ENCODE results near the gene NFS1.
"Not testable (repeated sequence)": the region's sequence is repeated elsewhere in the genome, so short reads cannot be mapped to it uniquely, and the experiment has no call there.

Gene NFS1

GRCh38 chr20:35699127-35699956 lies at the start of gene NFS1, which contains the start of gene ROMO1:
TSS of gene NFS1 (minus strand) at chr20:35699352. CDS start at chr20:35699288, 64 bp downstream.
TSS of gene ROMO1 (plus strand) at chr20:35699405. CDS start at chr20:35699633, 228 bp downstream.
- Histone ChIP-seq H3K9me3 (ENCODE audit: control insufficient read depth, insufficient read depth, low read length) (no peaks in the 10 kb centered on the region), H3K9ac (ENCODE audit: low read depth, low read length) (peak within 1 kb of the TSS; percentile 100), H3K36me3 (ENCODE audit: insufficient read depth, low read length) (peaks cover 6% of the 10 kb centered on the region), H3K4me1 (ENCODE audit: insufficient read depth, low read length) (peaks cover 6% of the 10 kb centered on the region)

GRCh38 chr20:35744492-35744841 lies 45.3 kb upstream of the NFS1 start:
- H3K36me3 ChIP-seq (ENCODE audit: insufficient read depth, low read length); H3K9me3 ChIP-seq (ENCODE audit: control insufficient read depth, insufficient read depth, low read length); H3K9ac ChIP-seq (ENCODE audit: low read depth, low read length); H3K4me1 ChIP-seq (ENCODE audit: insufficient read depth, low read length): not testable (repeated sequence)

GRCh38 chr20:35743693-35744491 lies 44.7 kb upstream of the NFS1 start:
- Histone ChIP-seq H3K9ac (ENCODE audit: low read depth, low read length) (peak overlapping the region; percentile 98; the same call in 1 of the 2 replicates), H3K9me3 (ENCODE audit: control insufficient read depth, insufficient read depth, low read length) (no peaks in the 10 kb centered on the region), H3K4me1 (ENCODE audit: insufficient read depth, low read length) (peaks cover 8% of the 10 kb centered on the region; the same call in 1 of the 2 replicates), H3K36me3 (ENCODE audit: insufficient read depth, low read length) (peaks cover 12% of the 10 kb centered on the region)

GRCh38 chr20:35742741-35743523 lies 43.8 kb upstream of the NFS1 start:
- Histone ChIP-seq H3K9me3 (ENCODE audit: control insufficient read depth, insufficient read depth, low read length) (no peaks in the 10 kb centered on the region), H3K4me1 (ENCODE audit: insufficient read depth, low read length) (peaks cover 8% of the 10 kb centered on the region; the same call in 1 of the 2 replicates), H3K9ac (ENCODE audit: low read depth, low read length) (peak overlapping the region; percentile 98), H3K36me3 (ENCODE audit: insufficient read depth, low read length) (peaks cover 21% of the 10 kb centered on the region)

- Histone ChIP-seq H3K9me3 (ENCODE audit: control insufficient read depth, insufficient read depth, low read length) (no peaks in the 10 kb centered on the region), H3K4me1 (ENCODE audit: insufficient read depth, low read length) (peaks cover 8% of the 10 kb centered on the region; the same call in 1 of the 2 replicates)
These were observed 43.0 kb upstream of the NFS1 start, which contains the start of gene RBM39 for GRCh38 chr20:35741892-35742740. TSS of gene RBM39 (minus strand) at chr20:35742260. CDS start at chr20:35740874, 1,386 bp downstream.

GRCh38 chr20:35739294-35740163 lies 40.4 kb upstream of the NFS1 start:
- no peak overlapping the region for H3K9ac ChIP-seq (ENCODE audit: low read depth, low read length)
- peaks cover 8% of the 10 kb centered on the region; the same call in 1 of the 2 replicates for H3K4me1 ChIP-seq (ENCODE audit: insufficient read depth, low read length)
- H3K9me3 ChIP-seq (ENCODE audit: control insufficient read depth, insufficient read depth, low read length) = no peaks in the 10 kb centered on the region
- H3K36me3 ChIP-seq (ENCODE audit: insufficient read depth, low read length) = peaks cover 34% of the 10 kb centered on the region

More at GRCh38 chr20:35741892-35742740, 43.0 kb upstream of the NFS1 start, which contains the start of gene RBM39:
- peaks cover 22% of the 10 kb centered on the region for H3K36me3 ChIP-seq (ENCODE audit: insufficient read depth, low read length)
- peak within 1 kb of the TSS; percentile 98 for H3K9ac ChIP-seq (ENCODE audit: low read depth, low read length)

- Histone ChIP-seq H3K9me3 (ENCODE audit: control insufficient read depth, insufficient read depth, low read length) (no peaks in the 10 kb centered on the region), H3K9ac (ENCODE audit: low read depth, low read length) (no peak overlapping the region), H3K4me1 (ENCODE audit: insufficient read depth, low read length) (peaks cover 7% of the 10 kb centered on the region; the same call in 1 of the 2 replicates), H3K36me3 (ENCODE audit: insufficient read depth, low read length) (peaks cover 42% of the 10 kb centered on the region)
These were observed 39.4 kb upstream of the NFS1 start for GRCh38 chr20:35738410-35739179.

- H3K9ac ChIP-seq (ENCODE audit: low read depth, low read length) = no peak overlapping the region
- H3K36me3 ChIP-seq (ENCODE audit: insufficient read depth, low read length) = peaks cover 48% of the 10 kb centered on the region
- H3K9me3 ChIP-seq (ENCODE audit: control insufficient read depth, insufficient read depth, low read length) = no peaks in the 10 kb centered on the region
- H3K4me1 ChIP-seq (ENCODE audit: insufficient read depth, low read length) = peaks cover 3% of the 10 kb centered on the region; the same call in 1 of the 2 replicates
These were observed 38.7 kb upstream of the NFS1 start for GRCh38 chr20:35737865-35738333.

- Histone ChIP-seq H3K4me1 (ENCODE audit: insufficient read depth, low read length) (peaks cover 3% of the 10 kb centered on the region; the same call in 1 of the 2 replicates), H3K36me3 (ENCODE audit: insufficient read depth, low read length) (peaks cover 65% of the 10 kb centered on the region), H3K9ac (ENCODE audit: low read depth, low read length) (no peak overlapping the region), H3K9me3 (ENCODE audit: control insufficient read depth, insufficient read depth, low read length) (no peaks in the 10 kb centered on the region)
These were observed 36.8 kb upstream of the NFS1 start for GRCh38 chr20:35735826-35736470.

- Histone ChIP-seq H3K4me1 (ENCODE audit: insufficient read depth, low read length) (no peaks in the 10 kb centered on the region), H3K36me3 (ENCODE audit: insufficient read depth, low read length) (peaks cover 61% of the 10 kb centered on the region), H3K9me3 (ENCODE audit: control insufficient read depth, insufficient read depth, low read length) (no peaks in the 10 kb centered on the region), H3K9ac (ENCODE audit: low read depth, low read length) (no peak overlapping the region)
These were observed 35.9 kb upstream of the NFS1 start for GRCh38 chr20:35734777-35735649.

GRCh38 chr20:35734374-35734773 lies 35.2 kb upstream of the NFS1 start:
- Histone ChIP-seq H3K9ac (ENCODE audit: low read depth, low read length) (no peak overlapping the region), H3K9me3 (ENCODE audit: control insufficient read depth, insufficient read depth, low read length) (no peaks in the 10 kb centered on the region), H3K4me1 (ENCODE audit: insufficient read depth, low read length) (no peaks in the 10 kb centered on the region), H3K36me3 (ENCODE audit: insufficient read depth, low read length) (peaks cover 66% of the 10 kb centered on the region)
